Neuronal stem cell (in vitro differentiated cells): ENCODE data around the gene KRT27.

ENCODE experiments used
- DNase-seq: peaks from one replicate; pipeline ENCODE4 v3.0.0-alpha.2; 2013; ENCODE audit warnings: low spot score
- H2AFZ ChIP-seq: one replicate; pipeline ENCODE4 v1.6.1; 2013; ENCODE audit warnings: mild to moderate bottlenecking, low read length, inconsistent platforms
- H2AK5ac ChIP-seq: 2 replicates; pipeline ENCODE4 v1.6.1; 2013; ENCODE audit warnings: low read depth, mild to moderate bottlenecking, inconsistent platforms, low read length, moderate library complexity, mixed read lengths
- H2BK120ac ChIP-seq: 2 replicates; pipeline ENCODE4 v1.6.1; 2013; ENCODE audit warnings: low read depth, mild to moderate bottlenecking, inconsistent platforms, low read length, moderate library complexity, mixed read lengths
- H2BK12ac ChIP-seq: one replicate; pipeline ENCODE4 v1.6.1; 2013; ENCODE audit warnings: low read length, inconsistent platforms
- H2BK15ac ChIP-seq: 2 replicates; pipeline ENCODE4 v1.6.1; 2013; ENCODE audit warnings: mild to moderate bottlenecking, low read length, inconsistent platforms, mixed read lengths
- H2BK5ac ChIP-seq: one replicate; pipeline ENCODE4 v1.6.1; 2013; ENCODE audit warnings: inconsistent platforms, mild to moderate bottlenecking, low read length, moderate library complexity
- H3K14ac ChIP-seq: one replicate; pipeline ENCODE4 v1.6.1; 2013; ENCODE audit warnings: low read length, inconsistent platforms
- H3K18ac ChIP-seq: 2 replicates; pipeline ENCODE4 v1.6.1; 2013; ENCODE audit warnings: low read length, inconsistent platforms
- H3K23ac ChIP-seq: 2 replicates; pipeline ENCODE4 v1.6.1; 2013; ENCODE audit warnings: low read depth, mild to moderate bottlenecking, mixed read lengths, low read length, inconsistent platforms; ENCODE audit not compliant: poor library complexity
- H3K27ac ChIP-seq: replicated peaks from 3 replicates; pipeline ENCODE4 v1.5.1; 2013; ENCODE audit warnings: low read length, inconsistent platforms
- H3K27me3 ChIP-seq, 3 experiments: 2 replicates each; pipeline ENCODE4 v1.6.1; 2013; ENCODE audit warnings: low read length in 3 of 3, mild to moderate bottlenecking in 2 of 3, inconsistent platforms in 1 of 3, low read depth in 1 of 3, mixed read lengths in 1 of 3, moderate library complexity in 1 of 3; ENCODE audit not compliant: control insufficient read depth in 3 of 3, insufficient read depth in 3 of 3
- H3K36me3 ChIP-seq, 2 donors: replicated peaks in 1 of 2; 2 replicates each; pipeline ENCODE4 v1.6.1; 2013; ENCODE audit warnings: low read length in 2 of 2; ENCODE audit not compliant: control insufficient read depth in 2 of 2, insufficient read depth in 2 of 2
- H3K4ac ChIP-seq: 2 replicates; pipeline ENCODE4 v1.6.1; 2013; ENCODE audit warnings: inconsistent platforms, mild to moderate bottlenecking, low read length, moderate library complexity
- H3K4me1 ChIP-seq, 2 donors: 1 replicate in 1 of 2; 2 replicates in 1 of 2; pipeline ENCODE4 v1.6.1; 2013; ENCODE audit warnings: low read length in 2 of 2, low read depth in 1 of 2; ENCODE audit not compliant: control insufficient read depth in 2 of 2, insufficient read depth in 1 of 2
- H3K4me2 ChIP-seq: one replicate; pipeline ENCODE4 v1.6.1; 2013; ENCODE audit warnings: mild to moderate bottlenecking, low read length, inconsistent platforms; ENCODE audit not compliant: insufficient read depth, poor library complexity, severe bottlenecking
- H3K4me3 ChIP-seq, 2 donors: 2 replicates each; pipeline ENCODE4 v1.5.1; 2013; ENCODE audit warnings: low read length in 2 of 2, mild to moderate bottlenecking in 2 of 2, inconsistent platforms in 1 of 2, moderate library complexity in 1 of 2
- H3K79me1 ChIP-seq: one replicate; pipeline ENCODE4 v1.6.1; 2013; ENCODE audit warnings: low read depth, mild to moderate bottlenecking, inconsistent platforms, low read length, moderate library complexity
- H3K9ac ChIP-seq: one replicate; pipeline ENCODE4 v1.6.1; 2013; ENCODE audit warnings: mild to moderate bottlenecking, low read depth, low read length, inconsistent platforms; ENCODE audit not compliant: poor library complexity
- H3K9me3 ChIP-seq, 2 donors: replicated peaks in 1 of 2; 2 replicates each; pipeline versions ENCODE3 to v1.6.1; 2013; ENCODE audit warnings: low read length in 2 of 2, mild to moderate bottlenecking in 2 of 2, inconsistent platforms in 1 of 2, low read depth in 1 of 2, mixed read lengths in 1 of 2, moderate library complexity in 1 of 2; ENCODE audit not compliant: control insufficient read depth in 2 of 2, insufficient read depth in 1 of 2
- H4K8ac ChIP-seq: one replicate; pipeline ENCODE4 v1.6.1; 2013; ENCODE audit warnings: low read depth, mild to moderate bottlenecking, inconsistent platforms, low read length, moderate library complexity
- H4K91ac ChIP-seq: one replicate; pipeline ENCODE4 v1.6.1; 2013; ENCODE audit warnings: low read length, low read depth, mild to moderate bottlenecking, inconsistent platforms; ENCODE audit not compliant: poor library complexity
- WGBS, 2 donors: extraction: QIAGEN DNeasy Blood & Tissue Kit; methylation state at CpG; one replicate each; pipeline ENCODE4 v1.1.7; 2013; ENCODE audit warnings: missing lambda C conversion rate in 2 of 2, mixed read lengths in 1 of 2; ENCODE audit not compliant: insufficient read length in 2 of 2, insufficient replicate concordance in 1 of 2; ENCODE audit errors: extremely low coverage in 2 of 2; 5-methylcytosine and 5-hydroxymethylcytosine counted together

Gene KRT27

GRCh38 chr17:40799859-40800258 lies 17.5 kb upstream of the KRT27 start, which contains the start of gene KRT28:
Gene KRT28 (minus strand): TSS chr17:40799959. CDS start chr17:40799893, 66 bp downstream.
- H3K4me2 ChIP-seq = no peak within 1 kb of the TSS
- no peak within 1 kb of the TSS for H2AK5ac ChIP-seq
- no peak within 1 kb of the TSS for H2BK120ac ChIP-seq
- no peak within 1 kb of the TSS for H3K27ac ChIP-seq
- no peak within 1 kb of the TSS for H3K4me3 ChIP-seq
- no CpG with 5 or more reads among the region's 3 CpGs for WGBS, 2 donors
- H3K36me3 ChIP-seq = no peaks in the 10 kb centered on the region
- no peaks in the 10 kb centered on the region for H3K4me1 ChIP-seq
- no peak within 1 kb of the TSS for H3K14ac ChIP-seq
- no peak within 1 kb of the TSS for H3K18ac ChIP-seq
- no peak within 1 kb of the TSS for H2BK15ac ChIP-seq
- no peak within 1 kb of the TSS for H3K23ac ChIP-seq
- H3K4ac ChIP-seq = no peak within 1 kb of the TSS
- H2BK12ac ChIP-seq = no peak within 1 kb of the TSS
- H4K91ac ChIP-seq = no peak within 1 kb of the TSS
- no peak within 1 kb of the TSS for H4K8ac ChIP-seq
- H2BK5ac ChIP-seq = no peak within 1 kb of the TSS
- H3K27me3 ChIP-seq = peaks cover 0 to 52% (median 4%) of the 10 kb centered on the region in 3 experiments
- no peak within 1 kb of the TSS for H2AFZ ChIP-seq
- H3K9ac ChIP-seq = no peak within 1 kb of the TSS
- no peak for DNase-seq
- H3K9me3 ChIP-seq = no peaks in the 10 kb centered on the region
- H3K79me1 ChIP-seq = no peaks in the 10 kb centered on the region

- Histone ChIP-seq H2BK15ac (no peak overlapping the region), H2AFZ (peak overlapping the region; percentile 8), H4K8ac (no peak overlapping the region), H3K18ac (peak overlapping the region; percentile 27), H2BK5ac (no peak overlapping the region), H3K4me1 (no peaks in the 10 kb centered on the region), H3K4me3 (no peak overlapping the region), H3K27ac (no peak overlapping the region), H3K9me3 (no peaks in the 10 kb centered on the region), H3K23ac (no peak overlapping the region), H2AK5ac (peak overlapping the region; percentile 58), H3K4ac (no peak overlapping the region), H2BK120ac (no peak overlapping the region), H3K36me3 (no peaks in the 10 kb centered on the region), H3K27me3 (peaks cover 0 to 70% (median 2%) of the 10 kb centered on the region in 3 experiments), H3K4me2 (no peak overlapping the region), H3K79me1 (no peaks in the 10 kb centered on the region), H4K91ac (no peak overlapping the region), H3K9ac (no peak overlapping the region), H2BK12ac (no peak overlapping the region), H3K14ac (peak overlapping the region; percentile 79)
- no CpG with 5 or more reads among the region's 27 CpGs for WGBS, 2 donors
- DNase-seq = no peak
Measured at GRCh38 chr17:40796846-40797245, 14.5 kb upstream of the KRT27 start.

- Histone ChIP-seq H2AFZ (no peak overlapping the region), H2AK5ac (no peak overlapping the region), H3K4ac (no peak overlapping the region), H3K27ac (no peak overlapping the region), H3K23ac (no peak overlapping the region), H3K36me3 (no peaks in the 10 kb centered on the region), H2BK120ac (no peak overlapping the region), H2BK15ac (no peak overlapping the region), H4K91ac (no peak overlapping the region), H3K9ac (no peak overlapping the region), H3K4me3 (no peak overlapping the region), H2BK5ac (no peak overlapping the region), H3K9me3 (no peaks in the 10 kb centered on the region), H3K27me3 (peaks cover 0 to 57% (median 0%) of the 10 kb centered on the region in 3 experiments), H3K79me1 (no peaks in the 10 kb centered on the region), H4K8ac (no peak overlapping the region), H3K14ac (no peak overlapping the region), H3K4me2 (no peak overlapping the region), H3K18ac (no peak overlapping the region), H2BK12ac (no peak overlapping the region), H3K4me1 (no peaks in the 10 kb centered on the region)
- WGBS, 2 donors = no CpG with 5 or more reads among the region's 10 CpGs
- DNase-seq = no peak
Measured at GRCh38 chr17:40795019-40795667, 12.8 kb upstream of the KRT27 start.

- DNase-seq = no peak
- H3K4me3 ChIP-seq = no peak overlapping the region
- no peak overlapping the region for H2BK12ac ChIP-seq
- H4K8ac ChIP-seq = no peak overlapping the region
- H3K27ac ChIP-seq = no peak overlapping the region
- no peak overlapping the region for H3K23ac ChIP-seq
- H3K4ac ChIP-seq = no peak overlapping the region
- H2AFZ ChIP-seq = no peak overlapping the region
- no peak overlapping the region for H3K14ac ChIP-seq
- no peak overlapping the region for H2BK120ac ChIP-seq
- H3K9me3 ChIP-seq = no peaks in the 10 kb centered on the region
- H2BK15ac ChIP-seq = no peak overlapping the region
- no peak overlapping the region for H4K91ac ChIP-seq
- no peak overlapping the region for H2AK5ac ChIP-seq
- no peak overlapping the region for H2BK5ac ChIP-seq
- no peaks in the 10 kb centered on the region for H3K4me1 ChIP-seq
- H3K36me3 ChIP-seq = no peaks in the 10 kb centered on the region
- no peak overlapping the region for H3K4me2 ChIP-seq
- no CpG with 5 or more reads among the region's 2 CpGs for WGBS, 2 donors
- peaks cover 0 to 54% (median 0%) of the 10 kb centered on the region in 3 experiments for H3K27me3 ChIP-seq
- H3K9ac ChIP-seq = no peak overlapping the region
- no peak overlapping the region for H3K18ac ChIP-seq
- H3K79me1 ChIP-seq = no peaks in the 10 kb centered on the region
Measured at GRCh38 chr17:40794466-40794865, 12.1 kb upstream of the KRT27 start.
